ENCODE data around the gene RGL1. TPM values are rescaled to one million over a fixed set of nuclear protein-coding genes. Genes with fewer than 3 reads are reported as not detected.

The RGL1 gene
- total and polyA plus RNA-seq, 2 donors, result 15.7 to 69.4 TPM

GRCh38 chr1:183942933-183943693 lies 138.2 kb downstream of the RGL1 start:
- no peak overlapping the region for H3K27ac ChIP-seq (ENCODE audit: low read depth)
- no peak for DNase-seq (ENCODE audit: extremely low spot score)

GRCh38 chr1:183945428-183946319 lies 140.8 kb downstream of the RGL1 start:
- Histone ChIP-seq H3K4me3 (ENCODE audit: low read depth, low read length) (no peak overlapping the region), H3K36me3 (ENCODE audit: insufficient read depth) (no peaks in the 10 kb centered on the region), H3K4me1 (ENCODE audit: insufficient read depth) (no peaks in the 10 kb centered on the region), H3K27ac (ENCODE audit: low read depth) (no peak overlapping the region)
- 72% methylated on average over 4 of the region's 4 CpGs for WGBS
- no peak for DNase-seq (ENCODE audit: extremely low spot score)

More at GRCh38 chr1:183942933-183943693, 138.2 kb downstream of the RGL1 start:
- Histone ChIP-seq H3K4me1 (ENCODE audit: insufficient read depth) (no peaks in the 10 kb centered on the region), H3K4me3 (ENCODE audit: low read depth, low read length) (no peak overlapping the region), H3K36me3 (ENCODE audit: insufficient read depth) (no peaks in the 10 kb centered on the region)
- WGBS, result 63% methylated on average over 5 of the region's 5 CpGs

GRCh38 chr1:183946320-183946613 lies 141.3 kb downstream of the RGL1 start:
- no peaks in the 10 kb centered on the region for H3K36me3 ChIP-seq (ENCODE audit: insufficient read depth)
- WGBS, result 79% methylated on average over 1 of the region's 1 CpG
- H3K27ac ChIP-seq (ENCODE audit: low read depth), result no peak overlapping the region
- DNase-seq (ENCODE audit: extremely low spot score), result no peak
- H3K4me3 ChIP-seq (ENCODE audit: low read depth, low read length), result no peak overlapping the region
- H3K4me1 ChIP-seq (ENCODE audit: insufficient read depth), result no peaks in the 10 kb centered on the region

DNA sequence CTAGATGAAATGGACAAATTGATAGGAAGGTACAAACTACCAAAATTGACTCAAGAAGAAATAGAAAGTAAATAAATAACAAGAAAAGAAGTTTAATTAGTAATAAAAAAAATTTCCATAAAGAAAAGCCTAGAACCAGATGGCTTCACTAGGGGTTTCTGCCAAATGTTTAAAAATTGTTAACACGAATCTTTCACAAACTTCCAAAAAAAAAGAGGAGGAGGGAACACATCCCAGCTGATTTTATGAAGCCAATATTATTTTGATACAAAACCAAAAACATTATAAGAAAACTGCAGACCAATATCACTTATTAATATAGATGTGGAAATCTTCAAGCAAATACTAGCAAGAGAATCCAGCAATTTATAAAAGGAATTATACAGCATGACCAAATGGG lies 143.1 kb downstream of the RGL1 start:
- Histone ChIP-seq H3K36me3 (ENCODE audit: insufficient read depth) (no peaks in the 10 kb centered on the region), H3K27ac (ENCODE audit: low read depth) (no peak overlapping the region), H3K4me1 (ENCODE audit: insufficient read depth) (no peaks in the 10 kb centered on the region), H3K4me3 (ENCODE audit: low read depth, low read length) (no peak overlapping the region)
- DNase-seq (ENCODE audit: extremely low spot score), result no peak
- 64% methylated on average over 1 of the region's 1 CpG for WGBS

DNA sequence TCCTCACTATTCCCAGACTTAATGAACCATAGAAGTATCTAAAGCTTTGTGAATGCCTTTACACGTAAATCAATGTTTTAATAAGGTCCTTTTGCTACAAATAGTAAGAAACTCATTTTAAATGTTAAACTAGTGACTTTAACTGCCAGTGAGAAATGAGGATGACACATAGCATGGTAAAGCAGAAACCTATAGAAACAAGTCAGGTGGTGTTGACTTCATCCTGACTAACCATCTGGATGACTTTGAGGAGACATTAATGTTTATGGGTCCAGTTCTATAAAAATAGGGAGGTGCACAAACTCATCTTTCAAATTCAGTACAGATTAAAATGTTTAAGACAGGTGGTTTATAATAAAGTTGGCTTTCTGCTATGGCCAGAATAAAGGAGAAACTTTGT lies 147.2 kb downstream of the RGL1 start:
- Histone ChIP-seq H3K36me3 (ENCODE audit: insufficient read depth) (no peaks in the 10 kb centered on the region), H3K4me1 (ENCODE audit: insufficient read depth) (no peaks in the 10 kb centered on the region), H3K27ac (ENCODE audit: low read depth) (no peak overlapping the region), H3K4me3 (ENCODE audit: low read depth, low read length) (no peak overlapping the region)
- 98% methylated on average over 1 of the region's 1 CpG for WGBS
- DNase-seq (ENCODE audit: extremely low spot score), result no peak

- Histone ChIP-seq H3K36me3 (ENCODE audit: insufficient read depth) (no peaks in the 10 kb centered on the region), H3K4me1 (ENCODE audit: insufficient read depth) (no peaks in the 10 kb centered on the region), H3K27ac (ENCODE audit: low read depth) (no peak overlapping the region), H3K4me3 (ENCODE audit: low read depth, low read length) (no peak overlapping the region)
- 37% methylated on average over 5 of the region's 5 CpGs for WGBS
- no peak for DNase-seq (ENCODE audit: extremely low spot score)
Measured at GRCh38 chr1:183953031-183953430, 148.1 kb downstream of the RGL1 start.

DNA sequence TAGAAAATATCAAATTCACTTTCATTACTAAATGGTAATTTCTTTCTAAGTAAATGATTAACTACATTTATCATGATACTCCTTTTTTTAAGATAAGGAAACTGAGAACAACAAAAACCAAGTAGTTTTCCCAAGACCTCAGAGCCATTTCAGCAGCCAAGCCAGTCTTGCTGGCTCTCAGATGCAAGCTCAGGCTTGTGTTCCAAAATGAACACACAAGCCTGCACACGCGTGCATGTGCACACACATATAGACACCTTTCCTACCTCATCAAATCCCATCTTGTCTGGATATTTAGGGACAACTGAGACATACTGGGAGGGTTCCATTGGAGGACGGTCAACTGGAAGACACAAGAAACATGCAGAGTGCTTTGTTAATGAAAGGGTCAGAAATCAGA lies 149.6 kb downstream of the RGL1 start:
- H3K27ac ChIP-seq (ENCODE audit: low read depth), result no peak overlapping the region
- H3K4me3 ChIP-seq (ENCODE audit: low read depth, low read length), result no peak overlapping the region
- 95% methylated on average over 3 of the region's 3 CpGs for WGBS
- no peaks in the 10 kb centered on the region for H3K4me1 ChIP-seq (ENCODE audit: insufficient read depth)
- DNase-seq (ENCODE audit: extremely low spot score), result no peak
- no peaks in the 10 kb centered on the region for H3K36me3 ChIP-seq (ENCODE audit: insufficient read depth)

- Histone ChIP-seq H3K4me1 (ENCODE audit: insufficient read depth) (no peaks in the 10 kb centered on the region), H3K36me3 (ENCODE audit: insufficient read depth) (no peaks in the 10 kb centered on the region), H3K27ac (ENCODE audit: low read depth) (peak overlapping the region; percentile 64), H3K4me3 (ENCODE audit: low read depth, low read length) (no peak overlapping the region)
- DNase-seq (ENCODE audit: extremely low spot score), result no peak
- 71% methylated on average over 2 of the region's 2 CpGs for WGBS
Measured at GRCh38 chr1:183956559-183957188, 151.8 kb downstream of the RGL1 start.

DNA sequence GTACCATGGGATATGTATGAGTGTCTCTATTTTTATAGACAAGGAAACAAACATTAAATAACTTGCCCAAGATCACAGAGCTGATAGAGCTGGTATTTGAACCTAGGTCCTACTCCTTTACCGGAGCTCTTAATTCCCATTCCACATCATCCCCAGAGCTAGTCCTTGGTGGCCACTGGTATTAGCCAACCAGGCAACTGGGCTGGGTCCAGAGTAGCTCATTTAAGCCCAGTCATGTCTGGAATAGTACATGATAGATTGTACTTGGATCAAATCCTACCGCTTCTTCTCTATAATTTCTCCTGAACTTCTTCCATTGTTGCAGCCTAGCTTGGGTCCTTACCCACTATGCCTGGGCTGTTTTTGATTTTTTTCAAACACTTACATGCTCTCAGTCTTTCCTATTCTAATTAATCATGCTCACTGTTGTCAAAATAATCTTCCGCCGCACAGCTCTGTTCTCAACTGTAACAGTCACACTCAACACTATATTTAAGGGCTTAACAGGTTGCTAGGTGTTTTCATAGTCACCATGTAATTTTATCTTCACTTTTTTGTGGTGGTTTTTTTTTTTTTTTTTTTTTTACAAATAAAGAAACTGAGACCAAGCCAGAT lies 152.4 kb downstream of the RGL1 start:
- Histone ChIP-seq H3K36me3 (ENCODE audit: insufficient read depth) (no peaks in the 10 kb centered on the region), H3K4me1 (ENCODE audit: insufficient read depth) (no peaks in the 10 kb centered on the region), H3K4me3 (ENCODE audit: low read depth, low read length) (no peak overlapping the region), H3K27ac (ENCODE audit: low read depth) (peak overlapping the region; percentile 82)
- WGBS, result 81% methylated on average over 4 of the region's 4 CpGs
- DNase-seq (ENCODE audit: extremely low spot score), result no peak

GRCh38 chr1:183958958-183959357 lies 154.0 kb downstream of the RGL1 start:
- WGBS, result 77% methylated on average over 1 of the region's 1 CpG
- no peak overlapping the region for H3K27ac ChIP-seq (ENCODE audit: low read depth)
- no peak overlapping the region for H3K4me3 ChIP-seq (ENCODE audit: low read depth, low read length)
- no peaks in the 10 kb centered on the region for H3K36me3 ChIP-seq (ENCODE audit: insufficient read depth)
- no peak for DNase-seq (ENCODE audit: extremely low spot score)
- H3K4me1 ChIP-seq (ENCODE audit: insufficient read depth), result no peaks in the 10 kb centered on the region

DNA sequence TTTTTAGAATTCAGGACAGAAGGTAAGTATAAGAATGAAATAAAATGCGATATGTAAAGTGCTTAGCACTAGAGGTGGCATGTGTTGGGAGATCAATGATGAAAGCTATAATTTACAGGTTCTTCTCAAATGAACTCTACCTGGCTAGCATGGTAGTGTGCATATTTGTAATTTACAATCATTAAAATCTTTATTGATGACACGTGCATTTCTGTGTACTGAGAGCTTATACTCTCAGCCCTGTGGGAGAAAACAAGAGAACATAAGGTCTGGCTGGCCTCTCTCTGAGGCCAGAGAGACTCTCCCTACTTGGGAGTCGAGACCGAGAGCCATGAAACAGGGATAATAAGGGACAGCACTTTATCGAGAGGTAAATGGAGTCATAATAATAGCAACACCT lies 156.2 kb downstream of the RGL1 start:
- no peak for DNase-seq (ENCODE audit: extremely low spot score)
- 85% methylated on average over 5 of the region's 5 CpGs for WGBS
- H3K27ac ChIP-seq (ENCODE audit: low read depth), result no peak overlapping the region

DNA sequence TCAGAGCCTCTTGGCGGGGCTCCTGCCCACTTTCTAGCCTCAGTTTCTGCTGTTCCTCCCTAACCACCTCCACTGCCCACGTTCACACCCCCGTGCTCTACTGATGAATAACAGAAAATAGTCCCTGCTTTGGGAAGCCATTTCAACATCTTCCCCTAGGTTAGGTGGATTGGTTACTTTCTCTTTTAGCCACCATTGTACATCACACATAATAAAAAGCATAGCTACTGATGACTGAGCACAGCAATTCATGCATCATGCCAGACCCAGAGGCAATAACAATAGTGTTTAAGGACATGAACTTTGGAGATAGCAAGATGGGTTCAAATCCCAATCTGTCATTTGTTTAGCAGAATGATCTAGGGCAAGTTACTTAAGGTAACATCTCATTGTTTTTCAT lies 158.0 kb downstream of the RGL1 start:
- H3K4me3 ChIP-seq (ENCODE audit: low read depth, low read length), result no peak overlapping the region
- H3K27ac ChIP-seq (ENCODE audit: low read depth), result no peak overlapping the region
- H3K4me1 ChIP-seq (ENCODE audit: insufficient read depth), result no peaks in the 10 kb centered on the region
- DNase-seq (ENCODE audit: extremely low spot score), result no peak
- 95% methylated on average over 3 of the region's 3 CpGs for whole genome bisulfite sequencing
- H3K36me3 ChIP-seq (ENCODE audit: insufficient read depth), result no peaks in the 10 kb centered on the region

More for the DNA sequence above, 156.2 kb downstream of the RGL1 start:
- H3K4me1 ChIP-seq (ENCODE audit: insufficient read depth), result no peaks in the 10 kb centered on the region
- no peak overlapping the region for H3K4me3 ChIP-seq (ENCODE audit: low read depth, low read length)
- H3K36me3 ChIP-seq (ENCODE audit: insufficient read depth), result no peaks in the 10 kb centered on the region

GRCh38 chr1:183965726-183966125 lies 160.8 kb downstream of the RGL1 start:
- Histone ChIP-seq H3K4me1 (ENCODE audit: insufficient read depth) (no peaks in the 10 kb centered on the region), H3K27ac (ENCODE audit: low read depth) (no peak overlapping the region), H3K36me3 (ENCODE audit: insufficient read depth) (no peaks in the 10 kb centered on the region), H3K4me3 (ENCODE audit: low read depth, low read length) (no peak overlapping the region)
- no peak for DNase-seq (ENCODE audit: extremely low spot score)
- 89% methylated on average over 1 of the region's 1 CpG for WGBS

All from urinary bladder (tissue), 4 donors.